Lower leg skin (tissue), 3 donors: ENCODE measurements around the gene RFX2.

ENCODE experiments used
- POLR2A ChIP-seq, 2 donors: fragments of 450-650 bp; IDR thresholded peaks; one replicate each; pipeline ENCODE4 v1.6.1; 2016 to 2017; ENCODE audit warnings: antibody characterized with exemption in 2 of 2, mild to moderate bottlenecking in 1 of 2, moderate library complexity in 1 of 2
- TF ChIP-seq, protein P1 (sequence below), 3 donors: fragments of 450-650 bp; IDR thresholded peaks; one replicate each; pipeline ENCODE4 v1.5.1; 2016; ENCODE audit warnings: antibody characterized with exemption in 3 of 3, mild to moderate bottlenecking in 3 of 3, moderate library complexity in 2 of 3

DNA sequence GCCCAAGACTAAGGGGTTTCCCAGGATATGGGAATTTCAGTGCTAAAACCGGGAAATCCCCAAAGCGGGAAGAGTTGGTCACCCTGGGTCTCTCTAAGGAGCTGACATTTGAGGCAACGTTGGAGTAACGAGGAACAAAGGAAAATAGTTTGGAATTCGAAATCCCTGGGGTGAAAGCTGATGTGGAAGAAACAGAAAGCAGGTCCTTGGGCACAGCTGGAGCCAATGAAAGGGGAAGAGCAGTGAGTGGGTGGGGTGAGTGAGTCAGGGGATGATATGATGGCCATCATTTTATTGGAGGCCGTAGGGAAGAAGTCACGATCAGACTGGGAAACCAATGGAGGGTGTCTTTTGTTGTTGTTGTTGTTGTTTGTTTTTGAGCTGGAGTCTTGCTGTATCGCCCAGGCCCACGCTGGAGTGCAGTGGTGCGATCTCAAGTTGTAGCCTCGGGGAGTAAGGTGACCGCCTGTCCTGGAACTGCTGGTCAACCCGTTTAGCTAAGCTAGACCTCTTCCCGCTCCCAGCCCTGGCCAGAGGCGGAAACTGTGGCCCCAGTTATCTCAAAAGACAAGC is 3.4 kb upstream of the RFX2 start:
- TF ChIP-seq, protein P1, sequence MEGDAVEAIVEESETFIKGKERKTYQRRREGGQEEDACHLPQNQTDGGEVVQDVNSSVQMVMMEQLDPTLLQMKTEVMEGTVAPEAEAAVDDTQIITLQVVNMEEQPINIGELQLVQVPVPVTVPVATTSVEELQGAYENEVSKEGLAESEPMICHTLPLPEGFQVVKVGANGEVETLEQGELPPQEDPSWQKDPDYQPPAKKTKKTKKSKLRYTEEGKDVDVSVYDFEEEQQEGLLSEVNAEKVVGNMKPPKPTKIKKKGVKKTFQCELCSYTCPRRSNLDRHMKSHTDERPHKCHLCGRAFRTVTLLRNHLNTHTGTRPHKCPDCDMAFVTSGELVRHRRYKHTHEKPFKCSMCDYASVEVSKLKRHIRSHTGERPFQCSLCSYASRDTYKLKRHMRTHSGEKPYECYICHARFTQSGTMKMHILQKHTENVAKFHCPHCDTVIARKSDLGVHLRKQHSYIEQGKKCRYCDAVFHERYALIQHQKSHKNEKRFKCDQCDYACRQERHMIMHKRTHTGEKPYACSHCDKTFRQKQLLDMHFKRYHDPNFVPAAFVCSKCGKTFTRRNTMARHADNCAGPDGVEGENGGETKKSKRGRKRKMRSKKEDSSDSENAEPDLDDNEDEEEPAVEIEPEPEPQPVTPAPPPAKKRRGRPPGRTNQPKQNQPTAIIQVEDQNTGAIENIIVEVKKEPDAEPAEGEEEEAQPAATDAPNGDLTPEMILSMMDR (IDR thresholded peaks at IDR 0.05), result no peak
- no peak for TF ChIP-seq POLR2A (IDR thresholded peaks at IDR 0.05)
